HepG2 (cell line): Measurements from ENCODE around the gene CABLES2. TPM values are rescaled to one million over a fixed set of nuclear protein-coding genes. Genes with fewer than 3 reads are reported as not detected.

Experiments used
- AGO1 ChIP-seq: fragments of 200-400 bp; formaldehyde crosslinking; IDR thresholded peaks from 2 replicates; pipeline ENCODE4 v1.6.1; 2017; ENCODE audit warnings: mild to moderate bottlenecking, low read depth, low read length, moderate library complexity; ENCODE audit not compliant: poor library complexity, severe bottlenecking
- CTCF ChIP-seq: sonication (generic); formaldehyde crosslinking; IDR thresholded peaks from 2 replicates; pipeline ENCODE4 v1.5.0; 2020; ENCODE audit warnings: mild to moderate bottlenecking, missing genetic modification reagents, moderate library complexity
- ETV6 ChIP-seq: sonication (generic); formaldehyde crosslinking; conservative IDR thresholded peaks from 2 replicates; pipeline ENCODE4 v1.4.0; 2020; ENCODE audit warnings: missing genetic modification reagents
- GLI4 ChIP-seq: sonication (generic); formaldehyde crosslinking; IDR thresholded peaks from 2 replicates; pipeline ENCODE4 v1.5.1; 2020; ENCODE audit warnings: missing genetic modification reagents, mild to moderate bottlenecking, moderate library complexity, borderline replicate concordance
- HDAC1 ChIP-seq: sonication (generic); formaldehyde crosslinking; IDR thresholded peaks from 2 replicates; pipeline ENCODE4 v1.5.1; 2020; ENCODE audit warnings: mild to moderate bottlenecking, missing genetic modification reagents
- MTERF4 ChIP-seq: sonication (generic); formaldehyde crosslinking; IDR thresholded peaks from 2 replicates; pipeline ENCODE4 v1.8.0; 2023; ENCODE audit warnings: mild to moderate bottlenecking, missing genetic modification reagents
- PCBP1 ChIP-seq: fragments of 200-400 bp; formaldehyde crosslinking; IDR thresholded peaks from 2 replicates; pipeline ENCODE4 v1.6.1; 2017; ENCODE audit warnings: mild to moderate bottlenecking, low read depth, low read length, borderline replicate concordance
- PRDM15 ChIP-seq: sonication (generic); formaldehyde crosslinking; IDR thresholded peaks from 2 replicates; pipeline ENCODE4 v1.4.0; 2020; ENCODE audit warnings: missing genetic modification reagents
- SMYD3 ChIP-seq: sonication (generic); formaldehyde crosslinking; IDR thresholded peaks from 2 replicates; pipeline ENCODE4 v1.8.1; 2023; ENCODE audit warnings: mild to moderate bottlenecking, missing genetic modification reagents
- XRCC5 ChIP-seq: fragments of 200-400 bp; formaldehyde crosslinking; optimal IDR thresholded peaks from 2 replicates; pipeline ENCODE3; 2017; ENCODE audit warnings: mild to moderate bottlenecking, low read length
- ZNF333 ChIP-seq: sonication (generic); formaldehyde crosslinking; IDR thresholded peaks from 2 replicates; pipeline ENCODE4 v1.4.0; 2020; ENCODE audit warnings: mild to moderate bottlenecking, missing genetic modification reagents, borderline replicate concordance
- ZNF572 ChIP-seq: sonication (generic); formaldehyde crosslinking; IDR thresholded peaks from 2 replicates; pipeline ENCODE4 v1.5.1; 2020; ENCODE audit warnings: mild to moderate bottlenecking, missing genetic modification reagents
- ZNF703 ChIP-seq: sonication (generic); formaldehyde crosslinking; IDR thresholded peaks from 2 replicates; pipeline ENCODE4 v1.5.1; 2020; ENCODE audit warnings: missing genetic modification reagents, mild to moderate bottlenecking, moderate library complexity, borderline replicate concordance
- polyA plus RNA-seq, 8 experiments: library from polyadenylated mRNA; depleted of rRNA in 3 of 8; stranded (reverse) in 7 of 8; unstranded in 1 of 8; fragments of >200 nt; fragmentation: Illumina TruSeq in 4 of 8; extraction: Trizol in 4 of 8; gene quantifications; 2 replicates each; pipeline versions ENCODE4 v1.2.1 to v1.2.3, GENCODE V29; 2011 to 2016; ENCODE audit warnings: low read depth in 4 of 8, missing spikeins in 1 of 8, mixed read lengths in 1 of 8; ENCODE audit not compliant: insufficient read depth in 1 of 8
- total RNA-seq, 5 experiments: library from RNA; depleted of rRNA; stranded (reverse); fragments of >200 nt; fragmentation: Illumina TruSeq; extraction: Trizol; gene quantifications; 2 replicates each; pipeline ENCODE4 v1.2.3, GENCODE V29; 2016; ENCODE audit warnings: low read depth in 1 of 5
- TF ChIP-seq, protein P1 (sequence below): sonication (generic); formaldehyde crosslinking; IDR thresholded peaks from 2 replicates; pipeline ENCODE4 v1.4.0; 2020; ENCODE audit warnings: missing genetic modification reagents
- TF ChIP-seq, protein P2 (sequence below): sonication (generic); formaldehyde crosslinking; IDR thresholded peaks from 2 replicates; pipeline ENCODE4 v1.4.0; 2020; ENCODE audit warnings: missing genetic modification reagents, borderline replicate concordance

Gene CABLES2
- total and polyA plus RNA-seq, 2 of the 13 experiments (the other 11 are each of a cell fraction or from before 2014, with no cell fraction given), result 5.2 to 9.7 TPM

DNA sequence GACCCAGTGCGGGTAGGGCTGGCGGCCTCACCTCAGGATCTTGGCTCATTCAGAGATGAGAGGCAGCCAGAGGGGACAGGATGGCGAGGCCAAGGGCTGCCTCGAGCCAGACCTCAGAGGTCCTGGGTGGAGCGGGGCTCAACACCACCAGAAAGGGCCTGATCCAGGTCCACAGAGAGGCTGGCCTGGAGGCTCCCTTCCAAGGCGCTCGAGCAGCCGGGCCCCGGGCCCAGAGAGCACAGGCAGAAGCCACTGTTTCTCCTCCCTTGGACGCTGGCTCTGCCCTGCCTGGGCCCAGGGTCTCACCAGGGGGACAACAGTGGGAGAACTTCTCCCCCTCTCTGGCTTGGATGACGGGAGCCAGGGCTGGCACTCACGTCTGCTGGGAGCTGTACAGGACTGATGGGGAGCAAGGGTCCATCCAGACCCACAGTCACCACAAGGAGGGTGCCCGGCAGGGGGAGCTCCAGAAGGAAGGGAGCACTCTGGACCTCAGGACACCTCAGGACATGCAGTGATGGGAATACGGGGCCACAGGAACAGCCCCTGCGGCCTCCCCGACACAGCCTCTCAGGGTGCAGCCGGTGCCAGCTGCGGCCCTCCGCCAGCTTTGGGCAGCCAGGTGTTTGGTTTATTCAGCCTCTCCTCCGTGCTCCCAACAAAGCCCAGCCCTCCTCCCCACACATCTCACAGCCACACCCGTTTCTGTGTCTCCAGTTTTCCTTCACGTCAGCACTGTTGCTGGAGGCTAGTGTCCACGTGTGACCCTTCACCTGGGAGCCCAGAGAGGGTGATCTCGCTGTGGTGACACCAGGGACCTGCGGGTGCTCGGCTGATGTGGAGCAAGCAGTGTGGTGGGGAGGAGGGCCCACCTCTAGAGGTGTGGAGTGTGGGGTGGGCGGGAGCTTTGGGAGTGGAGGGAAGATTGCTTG lies 11.5 kb downstream of the CABLES2 start (continued):
- TF ChIP-seq, protein P1, sequence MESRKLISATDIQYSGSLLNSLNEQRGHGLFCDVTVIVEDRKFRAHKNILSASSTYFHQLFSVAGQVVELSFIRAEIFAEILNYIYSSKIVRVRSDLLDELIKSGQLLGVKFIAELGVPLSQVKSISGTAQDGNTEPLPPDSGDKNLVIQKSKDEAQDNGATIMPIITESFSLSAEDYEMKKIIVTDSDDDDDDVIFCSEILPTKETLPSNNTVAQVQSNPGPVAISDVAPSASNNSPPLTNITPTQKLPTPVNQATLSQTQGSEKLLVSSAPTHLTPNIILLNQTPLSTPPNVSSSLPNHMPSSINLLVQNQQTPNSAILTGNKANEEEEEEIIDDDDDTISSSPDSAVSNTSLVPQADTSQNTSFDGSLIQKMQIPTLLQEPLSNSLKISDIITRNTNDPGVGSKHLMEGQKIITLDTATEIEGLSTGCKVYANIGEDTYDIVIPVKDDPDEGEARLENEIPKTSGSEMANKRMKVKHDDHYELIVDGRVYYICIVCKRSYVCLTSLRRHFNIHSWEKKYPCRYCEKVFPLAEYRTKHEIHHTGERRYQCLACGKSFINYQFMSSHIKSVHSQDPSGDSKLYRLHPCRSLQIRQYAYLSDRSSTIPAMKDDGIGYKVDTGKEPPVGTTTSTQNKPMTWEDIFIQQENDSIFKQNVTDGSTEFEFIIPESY (CRISPR knock-in tag), result 0 out of 2 replicates have a peak, but pooled peaks have one; percentile 23
- TF ChIP-seq CTCF (CRISPR knock-in tag) (peak; percentile 72), ZNF703 (CRISPR knock-in tag) (0 out of 2 replicates have a peak, but pooled peaks have one; percentile 50), XRCC5 (peak; percentile 88), HDAC1 (CRISPR knock-in tag) (no peak), ZNF333 (peak; percentile 47; the same call in 1 of the 2 replicates), ETV6 (CRISPR knock-in tag) (no peak), MTERF4 (CRISPR knock-in tag) (no peak), AGO1 (peak; percentile 37), GLI4 (CRISPR knock-in tag) (no peak), ZNF572 (0 out of 2 replicates have a peak, but pooled peaks have one; percentile 50), SMYD3 (CRISPR knock-in tag) (no peak), PCBP1 (0 out of 2 replicates have a peak, but pooled peaks have one; percentile 17), PRDM15 (no peak)
- TF ChIP-seq, protein P2, sequence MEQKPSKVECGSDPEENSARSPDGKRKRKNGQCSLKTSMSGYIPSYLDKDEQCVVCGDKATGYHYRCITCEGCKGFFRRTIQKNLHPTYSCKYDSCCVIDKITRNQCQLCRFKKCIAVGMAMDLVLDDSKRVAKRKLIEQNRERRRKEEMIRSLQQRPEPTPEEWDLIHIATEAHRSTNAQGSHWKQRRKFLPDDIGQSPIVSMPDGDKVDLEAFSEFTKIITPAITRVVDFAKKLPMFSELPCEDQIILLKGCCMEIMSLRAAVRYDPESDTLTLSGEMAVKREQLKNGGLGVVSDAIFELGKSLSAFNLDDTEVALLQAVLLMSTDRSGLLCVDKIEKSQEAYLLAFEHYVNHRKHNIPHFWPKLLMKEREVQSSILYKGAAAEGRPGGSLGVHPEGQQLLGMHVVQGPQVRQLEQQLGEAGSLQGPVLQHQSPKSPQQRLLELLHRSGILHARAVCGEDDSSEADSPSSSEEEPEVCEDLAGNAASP, result 0 out of 2 replicates have a peak, but pooled peaks have one; percentile 23
